Suprapubic skin (tissue), 4 donors: ENCODE measurements around the gene ARID1B.

Experiments
- POLR2A ChIP-seq, 2 donors: fragments of 450-650 bp; IDR thresholded peaks; one replicate each; pipeline ENCODE4 v1.6.1; 2017; ENCODE audit warnings: antibody characterized with exemption in 2 of 2, mild to moderate bottlenecking in 2 of 2, moderate library complexity in 2 of 2
- POLR2AphosphoS5 ChIP-seq, 3 donors: sonication (generic); formaldehyde crosslinking; IDR thresholded peaks; one replicate each; pipeline ENCODE4 v1.6.1; 2017; ENCODE audit warnings: antibody characterized with exemption in 3 of 3

- TF ChIP-seq POLR2AphosphoS5 (IDR thresholded peaks at IDR 0.05) (no peak), POLR2A (IDR thresholded peaks at IDR 0.05) (no peak)
Observed at GRCh38 chr6:157203312-157203744, 426.1 kb downstream of the ARID1B start.
